Muscle layer of duodenum (tissue), 2 donors: ENCODE results near the gene HNRNPUL1.

ENCODE experiments used
- H3K27ac ChIP-seq: one replicate; pipeline ENCODE4 v1.7.0; 2013; ENCODE audit warnings: mild to moderate bottlenecking, low read length
- H3K27me3 ChIP-seq: one replicate; pipeline ENCODE4 v1.7.0; 2013; ENCODE audit warnings: low read depth, mild to moderate bottlenecking, control low read depth, low read length
- H3K36me3 ChIP-seq, 2 donors: one replicate each; pipeline ENCODE4 v1.7.0; 2013; ENCODE audit warnings: low read length in 2 of 2, control low read depth in 1 of 2, mild to moderate bottlenecking in 1 of 2; ENCODE audit not compliant: insufficient read depth in 2 of 2, control insufficient read depth in 1 of 2
- H3K4me1 ChIP-seq, 2 donors: one replicate each; pipeline ENCODE4 v1.7.0; 2013; ENCODE audit warnings: low read length in 2 of 2, mild to moderate bottlenecking in 2 of 2, control low read depth in 1 of 2, moderate library complexity in 1 of 2; ENCODE audit not compliant: insufficient read depth in 2 of 2, control insufficient read depth in 1 of 2
- H3K4me3 ChIP-seq, 2 donors: one replicate each; pipeline ENCODE4 v1.7.0; 2013; ENCODE audit warnings: low read length in 2 of 2, low read depth in 1 of 2, mild to moderate bottlenecking in 1 of 2
- H3K9me3 ChIP-seq, 2 donors: one replicate each; pipeline ENCODE4 v1.7.0; 2013; ENCODE audit warnings: low read length in 2 of 2, control low read depth in 1 of 2, mild to moderate bottlenecking in 1 of 2; ENCODE audit not compliant: control insufficient read depth in 1 of 2
- donor health status: healthy.

HNRNPUL1 gene

GRCh38 chr19:41263042-41263849, 926 bp upstream of the HNRNPUL1 start:
- Histone ChIP-seq H3K9me3 (no peaks in the 10 kb centered on the region), H3K36me3 (peaks cover 18 to 33% of the 10 kb centered on the region in 2 donors), H3K4me1 (peaks cover 12 to 33% of the 10 kb centered on the region in 2 donors), H3K27me3 (no peaks in the 10 kb centered on the region), H3K4me3 (peak overlapping the region; percentile 72 to 88), H3K27ac (peak overlapping the region; percentile 98)

- H3K27ac ChIP-seq, result peak overlapping the region; percentile 82
- no peaks in the 10 kb centered on the region for H3K27me3 ChIP-seq
- H3K9me3 ChIP-seq, result no peaks in the 10 kb centered on the region
- peaks cover 12 to 33% of the 10 kb centered on the region in 2 donors for H3K4me1 ChIP-seq
- H3K36me3 ChIP-seq, result peaks cover 20 to 33% of the 10 kb centered on the region in 2 donors
- H3K4me3 ChIP-seq, result peak overlapping the region; percentile 86 to 90
Observed at GRCh38 chr19:41264581-41265394, 616 bp downstream of the HNRNPUL1 start.

GRCh38 chr19:41265395-41266153, 1.4 kb downstream of the HNRNPUL1 start:
- Histone ChIP-seq H3K27me3 (no peaks in the 10 kb centered on the region), H3K36me3 (peaks cover 18 to 31% of the 10 kb centered on the region in 2 donors), H3K27ac (peak overlapping the region; percentile 82), H3K9me3 (no peaks in the 10 kb centered on the region), H3K4me1 (peaks cover 12 to 33% of the 10 kb centered on the region in 2 donors), H3K4me3 (peak overlapping the region; percentile 86 to 90)

GRCh38 chr19:41269055-41269454, 4.9 kb downstream of the HNRNPUL1 start:
- no peak overlapping the region for H3K4me3 ChIP-seq
- H3K27me3 ChIP-seq, result no peaks in the 10 kb centered on the region
- H3K36me3 ChIP-seq, result peaks cover 52 to 60% of the 10 kb centered on the region in 2 donors
- H3K27ac ChIP-seq, result no peak overlapping the region
- no peaks in the 10 kb centered on the region for H3K9me3 ChIP-seq
- H3K4me1 ChIP-seq, result peaks cover 12 to 26% of the 10 kb centered on the region in 2 donors

- peaks cover 57 to 60% of the 10 kb centered on the region in 2 donors for H3K36me3 ChIP-seq
- peaks cover 12 to 26% of the 10 kb centered on the region in 2 donors for H3K4me1 ChIP-seq
- H3K9me3 ChIP-seq, result no peaks in the 10 kb centered on the region
- H3K4me3 ChIP-seq, result no peak overlapping the region
- no peaks in the 10 kb centered on the region for H3K27me3 ChIP-seq
- no peak overlapping the region for H3K27ac ChIP-seq
Observed at GRCh38 chr19:41269571-41269970, 5.4 kb downstream of the HNRNPUL1 start.

GRCh38 chr19:41273076-41273475, 8.9 kb downstream of the HNRNPUL1 start:
- peaks cover 78 to 91% of the 10 kb centered on the region in 2 donors for H3K36me3 ChIP-seq
- H3K9me3 ChIP-seq, result no peaks in the 10 kb centered on the region
- H3K27me3 ChIP-seq, result no peaks in the 10 kb centered on the region
- no peak overlapping the region for H3K27ac ChIP-seq
- peaks cover 0 to under 1% of the 10 kb centered on the region in 2 donors for H3K4me1 ChIP-seq
- no peak overlapping the region for H3K4me3 ChIP-seq

GRCh38 chr19:41274802-41275201, 10.6 kb downstream of the HNRNPUL1 start:
- H3K27ac ChIP-seq, result no peak overlapping the region
- peaks cover 77 to 90% of the 10 kb centered on the region in 2 donors for H3K36me3 ChIP-seq
- no peaks in the 10 kb centered on the region for H3K27me3 ChIP-seq
- no peak overlapping the region for H3K4me3 ChIP-seq
- H3K9me3 ChIP-seq, result no peaks in the 10 kb centered on the region
- H3K4me1 ChIP-seq, result no peaks in the 10 kb centered on the region

- Histone ChIP-seq H3K36me3 (peaks cover 85 to 96% of the 10 kb centered on the region in 2 donors), H3K27me3 (no peaks in the 10 kb centered on the region), H3K4me1 (no peaks in the 10 kb centered on the region), H3K9me3 (no peaks in the 10 kb centered on the region), H3K4me3 (no peak overlapping the region), H3K27ac (no peak overlapping the region)
Observed at GRCh38 chr19:41276231-41276630, 12.1 kb downstream of the HNRNPUL1 start.

GRCh38 chr19:41278478-41278877, 14.3 kb downstream of the HNRNPUL1 start:
- no peaks in the 10 kb centered on the region for H3K4me1 ChIP-seq
- no peaks in the 10 kb centered on the region for H3K9me3 ChIP-seq
- no peak overlapping the region for H3K4me3 ChIP-seq
- no peak overlapping the region for H3K27ac ChIP-seq
- no peaks in the 10 kb centered on the region for H3K27me3 ChIP-seq
- H3K36me3 ChIP-seq, result peaks cover 72 to 94% of the 10 kb centered on the region in 2 donors

GRCh38 chr19:41288673-41289530, 24.7 kb downstream of the HNRNPUL1 start:
- no peak overlapping the region for H3K4me3 ChIP-seq
- H3K36me3 ChIP-seq, result peaks cover 52 to 71% of the 10 kb centered on the region in 2 donors
- H3K27ac ChIP-seq, result no peak overlapping the region
- peaks cover 0 to 7% of the 10 kb centered on the region in 2 donors for H3K4me1 ChIP-seq
- no peaks in the 10 kb centered on the region for H3K27me3 ChIP-seq
- no peaks in the 10 kb centered on the region for H3K9me3 ChIP-seq
